Measurements from ENCODE around the gene DDX41. TPM values are rescaled to one million over a fixed set of nuclear protein-coding genes. Genes with fewer than 3 reads are reported as not detected.

The DDX41 gene
- total and polyA plus RNA-seq, 2 donors (not counting 3 experiments of a cell fraction or from before 2014, with no cell fraction given), result 103 to 118 TPM

DNA sequence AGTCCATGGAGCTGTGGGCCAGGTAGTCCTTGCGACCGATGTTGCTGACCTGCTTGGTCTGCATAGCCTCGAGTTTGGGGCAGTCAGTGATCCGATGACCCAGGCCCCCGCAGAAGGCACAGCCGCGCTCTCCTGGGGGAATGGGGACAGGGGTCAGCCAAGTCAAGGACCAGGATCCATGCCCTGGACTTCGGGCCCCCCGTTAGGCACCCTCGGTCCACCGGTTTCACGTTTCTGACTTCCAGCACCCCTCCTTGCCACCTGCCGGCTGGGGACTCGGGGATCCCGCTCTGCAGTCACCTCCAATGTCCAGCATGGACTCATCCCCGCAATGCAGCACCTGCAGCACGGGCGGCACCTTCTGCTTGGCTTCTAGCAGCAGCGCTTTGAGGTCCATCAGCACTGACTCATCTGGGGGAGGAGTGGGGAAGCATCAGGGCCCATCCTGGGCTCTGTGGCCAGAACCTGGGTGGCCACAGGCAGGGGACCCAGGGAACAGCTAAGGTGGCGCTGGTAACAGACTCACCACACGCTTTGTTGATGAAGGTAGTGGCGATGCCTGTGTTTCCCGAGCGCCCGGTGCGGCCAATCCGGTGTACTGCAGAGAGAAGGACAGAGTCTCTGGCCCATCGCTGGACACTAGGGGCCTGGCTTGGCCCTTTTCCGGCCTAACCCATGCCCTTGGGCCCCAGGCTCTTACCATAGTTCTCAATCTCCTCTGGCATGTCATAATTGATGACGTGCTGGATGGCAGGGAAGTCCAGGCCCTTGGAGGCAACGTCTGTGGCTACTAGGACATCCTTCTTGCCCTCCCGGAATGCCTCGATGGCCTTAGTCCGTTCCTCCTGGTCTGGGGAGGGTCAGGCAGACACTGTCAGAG lies 4.7 kb downstream of the DDX41 start:
- H3K9ac ChIP-seq (replicated peaks; ENCODE audit: extremely low read depth, insufficient read depth, low read length), result no peak overlapping the region
- H2AFZ ChIP-seq (ENCODE audit: low read depth, low read length), result no peak overlapping the region
- no peak overlapping the region for H3K4me2 ChIP-seq (ENCODE audit: insufficient read depth, low read length)
- H3K4me1 ChIP-seq (ENCODE audit: control insufficient read depth, extremely low read depth, insufficient read depth, low read length), result peaks cover 15% of the 10 kb centered on the region
- H3K9me3 ChIP-seq (replicated peaks; ENCODE audit: control insufficient read depth, insufficient read depth, low read length), result no peaks in the 10 kb centered on the region
- peaks cover 9 to 42% of the 10 kb centered on the region in 2 experiments for H3K36me3 ChIP-seq (ENCODE audit: control insufficient read depth in 2 of 2, extremely low read depth in 1 of 2, insufficient read depth in 2 of 2, low read length in 2 of 2)
- FAIRE-seq (no peak), DNase-seq (ENCODE audit: low read depth, low spot score) (no peak)
- H3K9me1 ChIP-seq (replicated peaks; ENCODE audit: control insufficient read depth, extremely low read depth, insufficient read depth, low read length), result no peaks in the 10 kb centered on the region
- intact Hi-C loops (cut with micrococcal nuclease), result no loop called here
- dilution Hi-C loops (cut with MboI; ENCODE audit: extremely low pct_ligation_motif_present, low sequenced_read_pairs), result no loop called here
- BruUV-seq (replicated peaks), result TSS peak; percentile 13
- ChIA-PET CTCF (interaction anchor here (3.8 kb wide), 1 partner anchor 12 kb away, joined by 22 read pairs; no protein-coding TSS in a partner anchor), POLR2A (no interaction called here)
- peaks cover 14% of the 10 kb centered on the region for H3K79me2 ChIP-seq (ENCODE audit: control insufficient read depth, insufficient read depth, low read length)
- no peak overlapping the region for H3K27ac ChIP-seq (ENCODE audit: insufficient read depth, low read depth, low read length)
- H4K20me1 ChIP-seq (replicated peaks; ENCODE audit: control insufficient read depth, extremely low read depth, insufficient read depth, low read length), result no peaks in the 10 kb centered on the region
- no peak overlapping the region for H3K4me3 ChIP-seq (replicated peaks in 1 of 3; ENCODE audit: insufficient read depth in 1 of 3, low read depth in 1 of 3, low read length in 3 of 3)
- H3K27me3 ChIP-seq (ENCODE audit: control insufficient read depth in 2 of 2, insufficient read depth in 2 of 2, low read length in 2 of 2), result no peaks in the 10 kb centered on the region
- TF ChIP-seq JUN (IDR thresholded peaks at IDR 0.05; ENCODE audit: borderline replicate concordance, insufficient read depth, insufficient read length, low read depth) (no peak), POLR2A (IDR thresholded peaks at IDR 0.05; ENCODE audit: low read depth, low read length) (no peak)
- TF ChIP-seq, protein P1, sequence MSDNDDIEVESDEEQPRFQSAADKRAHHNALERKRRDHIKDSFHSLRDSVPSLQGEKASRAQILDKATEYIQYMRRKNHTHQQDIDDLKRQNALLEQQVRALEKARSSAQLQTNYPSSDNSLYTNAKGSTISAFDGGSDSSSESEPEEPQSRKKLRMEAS (IDR thresholded peaks at IDR 0.05; ENCODE audit: insufficient read depth, insufficient read length), result no peak
- TF ChIP-seq, protein P2, sequence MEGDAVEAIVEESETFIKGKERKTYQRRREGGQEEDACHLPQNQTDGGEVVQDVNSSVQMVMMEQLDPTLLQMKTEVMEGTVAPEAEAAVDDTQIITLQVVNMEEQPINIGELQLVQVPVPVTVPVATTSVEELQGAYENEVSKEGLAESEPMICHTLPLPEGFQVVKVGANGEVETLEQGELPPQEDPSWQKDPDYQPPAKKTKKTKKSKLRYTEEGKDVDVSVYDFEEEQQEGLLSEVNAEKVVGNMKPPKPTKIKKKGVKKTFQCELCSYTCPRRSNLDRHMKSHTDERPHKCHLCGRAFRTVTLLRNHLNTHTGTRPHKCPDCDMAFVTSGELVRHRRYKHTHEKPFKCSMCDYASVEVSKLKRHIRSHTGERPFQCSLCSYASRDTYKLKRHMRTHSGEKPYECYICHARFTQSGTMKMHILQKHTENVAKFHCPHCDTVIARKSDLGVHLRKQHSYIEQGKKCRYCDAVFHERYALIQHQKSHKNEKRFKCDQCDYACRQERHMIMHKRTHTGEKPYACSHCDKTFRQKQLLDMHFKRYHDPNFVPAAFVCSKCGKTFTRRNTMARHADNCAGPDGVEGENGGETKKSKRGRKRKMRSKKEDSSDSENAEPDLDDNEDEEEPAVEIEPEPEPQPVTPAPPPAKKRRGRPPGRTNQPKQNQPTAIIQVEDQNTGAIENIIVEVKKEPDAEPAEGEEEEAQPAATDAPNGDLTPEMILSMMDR (IDR thresholded peaks at IDR 0.05; ENCODE audit: extremely low read depth in 1 of 2, insufficient read depth in 1 of 2, low read depth in 1 of 2, low read length in 2 of 2), result no peak

Measured in endothelial cell of umbilical vein (primary cell).